RCC 7860 (cell line): Measurements from ENCODE around the gene WDR31.

ENCODE experiments used
- DNase-seq: peaks from one replicate; pipeline ENCODE4 v3.0.0-alpha.2; 2015; ENCODE audit warnings: low spot score
- FAIRE-seq: peaks from 2 replicates; lab custom pipeline; 2012; peaks lifted over from hg19 to GRCh38; lab: Jason Lieb, UNC

WDR31 gene

GRCh38 chr9:113341712-113342410 is 1.8 kb upstream of the WDR31 start:
- DNase-seq (no peak), FAIRE-seq (no peak)

DNA sequence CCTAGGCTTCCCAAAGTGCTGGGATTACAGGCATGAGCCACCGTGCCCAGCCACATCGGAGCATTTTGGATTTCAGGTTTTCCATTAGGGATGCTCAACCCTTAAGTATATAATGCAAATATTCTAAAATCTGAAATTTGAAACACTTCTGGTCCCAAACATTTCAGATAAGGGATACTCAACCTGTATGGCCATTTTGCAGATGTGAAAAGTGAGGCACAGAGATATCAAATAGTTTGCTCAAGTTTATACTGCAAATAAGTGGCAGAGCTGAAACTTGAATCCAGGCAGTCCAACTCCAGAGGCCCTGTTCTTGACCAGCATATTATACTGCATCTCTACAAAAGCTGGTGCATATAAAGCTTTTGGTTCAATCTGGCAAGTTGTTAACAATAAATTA is 2.4 kb downstream of the WDR31 start:
- FAIRE-seq = no peak
- DNase-seq = no peak

- FAIRE-seq (no peak), DNase-seq (no peak)
These were observed 8.3 kb downstream of the WDR31 start for GRCh38 chr9:113331780-113332179.

DNA sequence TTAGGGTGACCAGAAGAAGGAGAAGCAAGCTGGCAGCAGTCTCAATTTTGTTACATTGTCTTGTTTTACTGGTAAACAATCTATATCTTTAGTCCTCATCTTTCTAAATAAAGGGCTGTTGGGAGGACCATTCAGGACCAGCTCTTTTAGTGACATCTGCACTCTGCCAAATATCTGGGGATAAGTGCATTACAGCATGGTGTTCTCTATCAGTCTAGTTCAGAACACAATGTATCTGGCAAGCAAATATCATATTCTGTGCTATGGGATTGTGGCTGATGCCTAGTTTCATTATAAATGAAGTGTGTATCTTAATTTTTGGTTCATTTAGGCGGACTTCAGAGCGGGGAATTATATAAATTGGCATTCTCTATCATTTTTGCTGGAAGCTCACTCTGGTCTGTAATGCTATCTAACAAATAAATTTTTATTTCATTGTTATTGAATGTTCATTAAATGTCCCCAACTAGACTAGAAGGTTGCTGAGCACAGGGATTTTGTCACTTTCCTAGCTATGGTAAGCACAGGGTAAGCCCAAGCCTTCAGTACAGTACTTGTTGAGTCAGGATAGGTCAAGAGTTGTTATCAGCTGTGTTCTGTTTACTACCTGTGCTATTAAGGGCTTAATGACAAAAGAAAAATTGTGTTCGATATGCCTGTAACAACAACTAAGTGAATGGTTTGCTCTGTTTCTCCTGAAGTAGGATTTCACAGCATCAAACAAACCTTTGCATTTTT is 11.9 kb downstream of the WDR31 start:
- no peak for FAIRE-seq
- DNase-seq = no peak

GRCh38 chr9:113326230-113326629 is 13.8 kb downstream of the WDR31 start:
- FAIRE-seq (no peak), DNase-seq (no peak)

DNA sequence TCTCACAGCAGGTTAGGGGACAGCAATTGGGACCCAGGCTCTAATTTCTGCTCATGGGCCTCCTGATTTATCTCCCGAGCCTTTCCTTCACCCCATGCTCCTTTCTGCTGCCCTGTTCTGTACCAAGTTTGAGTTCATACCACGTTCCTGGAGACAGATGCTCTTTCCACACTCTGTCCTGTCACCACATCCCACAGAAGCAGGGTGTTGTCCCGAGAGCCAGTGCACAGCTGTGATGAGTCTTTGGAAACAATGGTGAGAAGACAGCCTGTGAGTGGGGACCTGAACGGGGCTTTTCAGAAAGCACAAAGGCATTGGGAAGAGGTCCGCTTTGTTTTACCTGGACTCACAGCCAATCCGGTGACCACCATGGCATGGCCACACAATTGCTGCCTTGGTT is 17.4 kb downstream of the WDR31 start:
- DNase-seq = no peak

DNA sequence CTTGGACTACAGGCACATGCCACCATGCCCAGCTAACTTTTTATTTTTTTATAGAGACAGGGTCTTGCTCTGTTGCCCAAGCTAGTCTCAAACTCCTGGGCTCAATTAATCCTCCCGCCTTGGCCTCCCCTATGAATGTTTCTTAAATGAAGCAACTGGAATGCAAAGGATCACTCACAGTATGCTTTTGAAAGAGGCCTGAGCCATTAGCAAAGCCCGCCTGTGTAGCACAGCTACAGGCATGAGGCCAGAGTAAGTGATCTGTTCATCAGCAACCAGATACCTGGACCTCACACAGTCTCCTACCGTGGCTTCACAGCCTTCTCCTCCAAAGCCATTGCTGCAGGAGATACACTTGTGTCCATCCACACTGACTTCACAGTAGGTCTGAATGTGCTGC is 20.0 kb downstream of the WDR31 start:
- no peak for FAIRE-seq
- no peak for DNase-seq

More for the DNA sequence above, 17.4 kb downstream of the WDR31 start:
- no peak for FAIRE-seq

- DNase-seq (no peak), FAIRE-seq (no peak)
These were observed 21.0 kb downstream of the WDR31 start for GRCh38 chr9:113319054-113319453.

DNA sequence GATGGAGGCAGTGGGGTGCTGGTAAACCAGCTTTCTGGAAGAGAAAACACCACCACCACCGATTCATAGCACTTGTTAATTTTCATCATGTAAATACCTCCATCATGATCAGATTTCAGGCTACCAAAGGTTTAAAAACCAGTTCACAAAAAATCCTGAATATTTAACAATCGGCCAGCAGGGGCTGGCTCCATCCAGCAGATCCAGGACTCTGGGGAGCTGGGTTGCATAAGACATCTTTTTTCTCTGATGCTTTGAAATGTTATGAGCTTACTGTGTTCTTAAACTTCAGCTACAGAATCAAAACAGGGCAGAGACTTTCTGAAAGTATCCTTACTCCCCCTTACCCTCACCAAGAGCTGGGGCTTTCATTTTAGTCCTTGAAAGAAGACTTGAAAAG is 22.3 kb downstream of the WDR31 start:
- no peak for DNase-seq
- no peak for FAIRE-seq

DNA sequence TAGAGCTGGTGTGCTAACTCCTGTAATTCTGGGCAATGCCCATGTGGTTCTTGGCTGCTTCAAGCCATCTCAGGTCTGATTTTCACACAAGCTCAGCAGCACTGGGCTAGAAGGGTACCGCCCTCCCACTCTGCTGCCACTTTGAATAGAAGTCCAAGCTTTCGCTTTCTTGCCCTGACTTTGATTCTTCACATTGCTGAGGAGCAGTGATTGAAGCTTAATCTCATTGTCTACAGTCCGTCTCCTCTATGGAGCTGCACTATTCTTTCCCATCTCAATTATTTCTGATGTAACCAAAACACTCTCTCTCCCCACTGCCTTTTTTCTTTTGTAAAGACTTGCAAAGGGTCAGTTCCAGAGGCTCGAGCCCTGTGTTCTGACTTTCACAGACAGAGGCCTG is 24.0 kb downstream of the WDR31 start:
- no peak for FAIRE-seq
- DNase-seq = no peak

- no peak for DNase-seq
- no peak for FAIRE-seq
These were observed 24.8 kb downstream of the WDR31 start for GRCh38 chr9:113315231-113315630.

DNA sequence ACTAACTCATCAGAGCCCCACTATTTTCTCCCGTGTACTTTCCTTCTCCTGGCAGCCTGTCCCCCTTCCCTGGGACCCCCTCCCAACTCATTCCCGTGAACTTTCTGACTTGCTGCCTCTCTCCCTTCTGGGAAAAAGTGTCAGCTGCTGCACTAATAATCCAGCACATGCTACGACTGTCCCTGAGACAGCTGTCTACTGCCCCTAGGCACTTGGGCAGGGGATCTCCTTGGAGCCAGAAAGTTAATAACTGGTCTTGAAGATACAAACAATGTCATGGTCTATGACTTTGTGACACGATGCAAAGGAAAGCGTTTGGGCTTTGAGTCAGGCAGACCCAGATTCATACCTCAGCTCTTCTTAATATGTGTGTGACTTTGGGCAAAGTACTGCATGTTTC is 26.8 kb downstream of the WDR31 start:
- no peak for FAIRE-seq

GRCh38 chr9:113311961-113312360 is 28.1 kb downstream of the WDR31 start:
- no peak for DNase-seq
- FAIRE-seq = no peak

More for the DNA sequence above, 26.8 kb downstream of the WDR31 start:
- no peak for DNase-seq

GRCh38 chr9:113310538-113310937 is 29.5 kb downstream of the WDR31 start:
- DNase-seq (no peak), FAIRE-seq (no peak)

GRCh38 chr9:113309204-113309813 is 30.8 kb downstream of the WDR31 start:
- DNase-seq = peak; percentile 30
- FAIRE-seq = peak; percentile 73

DNA sequence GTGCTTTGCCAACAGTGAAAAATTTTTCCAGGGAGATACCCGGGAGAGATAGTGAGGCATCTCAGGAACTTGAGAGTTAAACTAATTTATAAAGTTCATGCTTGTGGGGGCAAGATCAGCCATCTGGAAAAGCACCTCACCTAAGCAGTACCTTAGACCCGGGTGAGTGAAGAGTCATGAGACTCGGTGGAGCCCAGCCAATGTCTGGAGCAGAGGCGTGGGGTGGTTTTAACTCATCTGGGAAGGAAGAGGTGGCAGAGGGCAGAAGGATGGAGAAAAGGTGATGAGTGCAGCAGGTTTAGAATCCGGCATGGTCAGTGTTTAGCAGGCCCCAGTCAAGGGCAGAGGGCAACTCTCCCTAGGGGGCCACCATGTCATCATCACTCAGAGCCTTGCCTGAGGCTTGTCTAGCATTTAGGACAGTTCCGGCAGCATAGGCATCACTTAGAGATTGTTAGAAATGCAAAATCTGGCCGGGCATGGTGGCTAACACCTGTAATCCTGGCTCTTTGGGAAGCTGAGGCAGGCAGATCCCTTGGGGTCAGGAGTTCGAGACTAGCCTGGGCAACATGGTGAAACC is 32.6 kb downstream of the WDR31 start:
- DNase-seq (peak; percentile 56), FAIRE-seq (peak; percentile 72)

DNA sequence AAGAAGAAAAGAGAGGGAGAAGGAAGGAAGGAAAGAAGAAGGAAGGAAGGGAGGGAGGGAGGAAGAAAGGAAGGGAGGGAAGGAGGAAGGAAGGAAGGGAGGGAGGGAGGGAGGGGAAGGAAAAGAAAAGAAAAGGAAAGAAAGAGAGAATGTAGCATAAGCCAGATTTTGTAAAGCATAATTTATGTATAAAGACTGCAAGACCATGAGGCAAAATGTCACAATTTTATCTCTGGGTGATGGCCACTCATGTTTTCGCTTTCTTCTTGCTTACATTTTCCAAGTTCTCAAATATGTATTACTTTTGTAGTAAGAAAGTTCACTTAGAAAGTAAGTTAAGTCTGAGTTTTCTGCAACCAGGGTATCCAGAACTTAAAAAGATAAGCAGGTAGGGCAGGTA is 33.5 kb downstream of the WDR31 start:
- no peak for FAIRE-seq
- no peak for DNase-seq

DNA sequence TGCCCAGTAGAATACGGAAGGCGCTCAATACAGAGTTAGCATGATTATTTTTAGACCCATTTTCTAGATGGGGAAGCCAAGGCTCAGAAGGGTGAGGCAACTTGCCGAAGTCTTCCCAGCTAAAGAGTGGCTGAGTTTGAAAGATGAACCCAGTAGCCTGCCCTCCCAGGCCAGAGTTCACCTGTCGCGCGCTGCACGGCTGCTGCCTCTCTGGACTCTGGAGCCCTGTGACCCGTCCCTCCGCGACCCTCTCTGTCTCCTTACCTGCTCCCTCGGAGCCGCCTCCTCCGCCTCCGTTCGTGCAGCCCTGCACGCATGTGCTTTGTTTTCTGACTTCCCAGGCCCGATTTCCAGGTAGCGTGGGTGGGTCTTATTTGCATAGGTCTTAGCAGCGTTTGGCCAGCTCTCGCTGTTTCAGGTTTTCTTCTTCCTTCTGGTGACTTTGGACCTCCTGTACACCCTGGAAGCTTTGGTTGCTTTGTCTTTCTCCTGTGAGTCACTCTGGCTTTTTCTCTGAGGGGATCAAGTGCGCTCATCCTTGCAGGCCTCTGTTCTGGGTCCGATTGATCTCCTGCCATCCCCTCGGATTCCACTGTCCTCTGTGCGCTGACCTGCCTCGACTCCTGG is 37.2 kb downstream of the WDR31 start, which contains the start of gene RNF183:
TSS of gene RNF183 (minus strand) at position 585 of the 627 bp plus-strand sequence. CDS start 5,192 bp downstream, outside the sequence.
- no peak for DNase-seq

DNA sequence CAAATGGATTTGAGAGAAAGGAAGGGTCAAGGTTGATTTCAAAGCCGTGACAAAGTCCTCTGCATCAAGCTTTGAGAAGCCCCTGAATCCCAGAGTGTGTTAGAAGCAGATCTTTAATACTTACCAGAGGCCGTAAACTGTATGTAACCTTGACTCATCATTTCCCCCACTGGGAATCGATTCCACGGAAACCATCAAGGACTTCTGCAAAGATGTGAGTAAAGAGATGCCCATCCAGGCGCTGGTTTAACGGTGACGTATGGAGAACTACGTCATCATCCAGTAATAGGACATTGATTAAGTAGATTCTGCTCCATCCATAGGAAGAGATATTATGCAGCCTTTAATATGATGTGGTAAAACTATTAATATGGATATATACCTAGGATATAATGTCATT is 38.5 kb downstream of the WDR31 start:
- DNase-seq (no peak), FAIRE-seq (no peak)

More for the DNA sequence above, 37.2 kb downstream of the WDR31 start, which contains the start of gene RNF183:
- FAIRE-seq = no peak

- DNase-seq (no peak), FAIRE-seq (no peak)
These were observed 40.2 kb downstream of the WDR31 start for GRCh38 chr9:113299800-113300292.
